GM18502 (cell line): ENCODE results near the gene PLXNA2.

ENCODE experiments used
- ATAC-seq: cut with Tn5 transposase; IDR thresholded peaks from one replicate; pipeline ENCODE4 v1.9.1; 2021; ENCODE audit warnings: mild to moderate bottlenecking; ENCODE audit not compliant: unreplicated experiment, poor library complexity

Gene PLXNA2

DNA sequence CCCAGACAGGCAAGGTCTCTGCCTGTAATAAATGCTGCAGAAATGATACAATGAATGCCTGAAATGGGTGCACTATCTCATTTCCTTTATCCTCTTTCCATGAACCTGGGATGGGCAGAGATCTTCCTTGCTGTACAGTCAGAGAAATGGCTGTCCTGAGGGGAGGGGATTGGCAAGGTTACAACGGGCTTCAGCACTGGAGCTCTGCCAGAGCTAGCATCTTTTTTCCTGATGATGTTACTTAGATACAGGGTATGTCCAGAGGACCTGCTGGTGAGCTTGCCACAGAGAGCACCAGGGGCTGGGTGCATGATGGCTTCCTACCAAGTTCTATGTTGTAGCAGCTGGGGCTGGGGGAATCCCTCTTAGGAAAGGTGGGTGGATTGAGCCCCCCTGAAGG is 115.1 kb downstream of the PLXNA2 start:
- ATAC-seq: no peak

DNA sequence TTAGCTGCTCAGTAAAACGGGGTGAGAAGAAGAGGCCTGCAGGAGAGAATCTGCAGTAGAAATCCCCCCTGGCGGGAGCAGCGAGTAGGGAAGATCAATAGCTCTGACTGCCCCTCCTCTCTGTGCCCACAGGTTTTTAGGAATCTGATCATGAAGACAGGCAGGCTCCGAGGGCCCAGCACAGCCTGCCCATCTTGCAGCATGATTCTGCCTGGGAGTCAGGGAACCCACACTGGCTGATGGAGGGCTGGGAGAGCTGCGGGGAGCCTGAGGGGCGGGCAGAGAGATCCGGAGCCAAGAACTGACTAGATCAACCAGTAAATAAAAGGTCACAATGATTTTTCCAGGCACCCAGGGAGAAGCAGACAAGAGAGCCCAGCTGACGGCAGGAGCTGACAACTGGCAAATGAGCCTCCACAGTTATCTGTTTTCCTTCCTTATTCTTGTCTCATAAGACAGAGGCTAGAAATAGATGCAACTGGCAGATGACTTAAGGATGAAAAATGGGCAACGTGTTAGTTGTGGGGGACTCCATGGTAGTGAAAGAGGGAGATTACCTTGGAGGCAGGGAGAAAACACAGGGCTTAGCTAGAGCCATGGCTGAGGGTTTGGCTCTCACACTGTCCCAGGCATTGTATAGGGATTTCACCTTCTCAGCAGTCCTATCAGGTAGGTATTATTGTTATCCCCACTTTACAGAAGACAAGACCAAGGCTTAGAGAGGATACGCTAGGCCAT is 116.2 kb downstream of the PLXNA2 start:
- ATAC-seq: no peak

DNA sequence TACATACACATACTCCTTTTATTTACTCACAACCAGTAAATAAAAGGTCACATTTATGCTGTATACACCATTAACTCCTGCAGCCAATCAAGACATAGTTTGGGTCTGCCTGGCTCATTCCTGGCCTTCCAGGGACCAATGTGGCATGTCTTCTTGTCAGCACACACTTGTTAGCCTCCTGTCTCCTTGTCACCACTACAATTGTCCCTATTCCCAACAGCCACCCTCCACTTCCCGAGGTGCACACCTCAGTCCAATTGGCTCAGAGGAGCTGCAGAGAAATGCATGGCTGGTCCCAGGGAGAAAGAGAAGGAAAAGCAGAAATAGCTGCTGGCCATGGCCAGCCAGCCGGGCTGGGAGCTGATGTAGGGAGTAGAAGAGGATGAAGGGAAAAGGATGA is 116.9 kb downstream of the PLXNA2 start:
- ATAC-seq: no peak

DNA sequence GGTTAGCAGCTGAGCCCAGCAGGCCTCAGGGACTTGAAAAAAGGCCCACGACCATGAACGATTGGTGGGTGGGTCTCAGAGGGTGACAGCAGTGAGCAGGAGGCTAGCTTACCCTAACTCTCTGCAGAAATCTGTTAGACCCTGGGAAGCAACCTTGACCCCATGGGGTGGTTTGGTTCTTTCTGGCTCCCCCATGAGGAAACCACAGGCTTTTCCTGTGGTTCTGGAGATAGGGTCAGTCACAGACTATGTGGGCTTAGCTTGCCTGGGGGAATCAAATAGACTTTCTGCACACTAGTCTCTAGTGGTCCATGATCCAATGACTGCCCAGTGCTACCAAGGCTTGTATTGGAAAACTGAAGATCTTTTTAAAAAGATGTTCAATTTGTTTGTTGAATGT is 118.1 kb downstream of the PLXNA2 start:
- no peak for ATAC-seq

DNA sequence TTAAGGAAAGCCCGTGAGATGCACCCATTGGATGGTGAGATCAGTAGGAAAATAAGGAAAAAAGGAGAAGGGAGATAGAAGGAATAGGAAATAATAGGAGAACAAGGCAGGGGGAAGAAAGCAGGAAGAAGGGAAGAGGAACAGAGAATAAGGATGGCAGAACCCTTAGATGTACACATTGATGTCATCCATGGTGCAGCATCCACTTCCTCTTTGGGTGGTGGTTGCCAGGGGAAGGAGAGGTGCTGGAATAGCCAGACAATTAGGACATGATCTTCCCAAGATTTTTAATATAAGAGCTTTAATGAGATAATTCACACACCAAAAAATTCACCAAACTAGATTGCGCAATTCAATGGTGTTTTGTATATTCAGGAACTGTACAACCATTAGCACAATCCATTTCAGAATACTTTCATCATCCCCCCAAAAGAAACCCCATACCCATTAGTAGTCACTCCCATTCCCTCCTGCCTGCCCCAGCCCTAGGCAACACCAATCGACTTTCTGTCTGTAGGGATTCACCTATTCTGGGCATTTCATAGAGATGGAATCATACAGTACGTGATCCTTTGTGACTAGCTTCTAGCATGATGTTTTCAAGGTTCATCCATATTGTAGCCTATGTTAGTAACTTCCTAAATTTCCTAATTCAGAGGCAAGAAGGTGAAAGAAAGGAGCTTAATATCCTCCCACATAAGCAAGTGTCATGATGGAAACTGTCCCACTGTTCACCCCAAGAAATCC is 121.4 kb downstream of the PLXNA2 start:
- no peak for ATAC-seq

DNA sequence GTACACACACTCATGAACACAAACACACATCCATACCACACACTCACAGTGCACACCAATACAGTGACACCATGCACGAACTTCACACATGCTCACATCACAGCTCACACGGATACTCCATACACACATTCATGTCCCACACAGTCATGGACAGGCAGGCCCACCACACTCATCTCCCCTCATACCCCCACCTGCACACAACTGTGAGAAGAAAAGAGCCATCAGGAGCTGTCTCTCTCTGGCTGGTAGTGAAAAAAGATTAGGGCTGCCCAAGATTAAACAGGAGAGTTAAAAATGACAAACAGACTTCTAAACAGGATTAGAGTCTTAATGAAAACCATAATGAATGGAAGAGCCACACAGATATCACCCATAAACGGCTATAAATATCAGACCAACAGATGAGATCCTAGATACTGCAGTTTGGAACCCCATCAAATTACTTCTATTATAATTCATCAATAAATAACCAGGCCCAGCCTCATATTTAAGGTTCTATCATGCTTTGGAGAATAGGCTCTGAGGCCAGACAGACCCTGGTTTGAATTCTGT is 122.3 kb downstream of the PLXNA2 start:
- no peak for ATAC-seq

DNA sequence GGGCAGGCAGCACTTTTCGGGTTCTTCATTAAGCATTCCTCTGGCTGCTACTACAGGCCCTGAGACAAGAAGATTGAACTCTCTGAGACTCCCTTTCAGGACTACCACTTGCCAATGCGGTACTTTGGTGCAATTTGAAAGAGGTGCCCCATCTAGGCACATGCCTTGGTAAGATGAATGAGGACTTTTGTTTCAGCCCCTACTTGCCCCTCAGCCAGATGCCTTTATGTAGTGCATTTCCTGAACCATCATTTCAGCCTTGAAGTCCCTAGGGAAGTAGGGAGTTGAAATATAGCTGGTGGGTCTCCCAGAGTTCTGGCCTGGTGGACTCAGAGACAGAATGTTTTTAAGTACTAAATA is 123.8 kb downstream of the PLXNA2 start:
- no peak for ATAC-seq

DNA sequence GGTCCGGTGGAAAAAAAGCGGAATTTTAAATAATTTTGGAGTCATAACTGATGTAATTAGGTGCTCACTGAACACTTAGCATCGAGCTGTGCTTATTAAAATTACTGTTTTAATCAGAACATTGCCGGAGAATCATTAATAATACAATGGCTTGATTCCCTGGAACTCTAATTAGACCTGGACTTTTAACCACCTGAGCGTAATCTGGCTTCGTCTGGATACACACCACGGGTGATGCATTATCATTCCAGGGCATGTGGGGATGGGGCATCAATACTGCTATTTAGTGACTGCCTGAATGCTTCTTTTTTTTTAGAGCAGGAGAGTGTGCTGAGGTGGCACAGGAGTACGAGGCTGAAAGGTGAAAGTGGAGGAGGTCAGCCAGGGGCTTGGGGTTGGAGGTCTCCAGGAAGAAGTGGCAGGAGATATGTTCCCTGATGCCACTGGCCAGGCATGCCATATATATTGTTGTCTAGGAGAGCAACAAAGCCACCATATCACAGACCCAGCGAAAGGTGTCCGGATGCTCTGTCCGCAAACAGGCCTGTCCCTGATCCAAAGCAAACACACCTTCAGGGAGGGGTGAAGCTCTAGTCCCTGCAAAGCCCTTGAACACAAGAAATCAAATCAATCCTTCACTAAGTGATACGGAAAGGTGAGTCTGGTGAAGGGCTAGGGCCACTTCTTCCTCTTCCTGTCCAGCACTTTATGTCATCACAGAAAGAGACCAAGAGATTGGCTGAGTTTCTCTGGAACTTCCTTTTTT is 125.2 kb downstream of the PLXNA2 start:
- ATAC-seq: no peak

DNA sequence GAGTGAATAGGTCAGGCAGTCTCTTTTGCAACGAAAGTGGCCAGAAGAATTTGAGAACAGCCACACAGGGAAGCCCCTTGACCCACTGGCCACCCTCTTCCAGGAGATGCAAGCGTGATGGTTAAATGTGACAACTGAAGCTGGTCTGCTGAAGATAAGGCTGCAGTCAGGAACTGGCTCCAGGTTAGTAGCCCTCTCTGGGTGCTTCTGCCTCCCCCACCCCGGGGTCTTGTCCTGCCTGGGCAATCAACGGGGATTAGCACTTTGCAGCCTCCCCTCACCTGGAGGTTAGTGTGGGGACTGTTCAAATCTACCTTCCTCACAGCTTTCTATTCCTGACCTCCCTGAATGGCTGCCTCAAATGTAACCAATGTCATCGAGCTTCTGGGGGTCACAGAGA is 125.9 kb downstream of the PLXNA2 start:
- no peak for ATAC-seq

DNA sequence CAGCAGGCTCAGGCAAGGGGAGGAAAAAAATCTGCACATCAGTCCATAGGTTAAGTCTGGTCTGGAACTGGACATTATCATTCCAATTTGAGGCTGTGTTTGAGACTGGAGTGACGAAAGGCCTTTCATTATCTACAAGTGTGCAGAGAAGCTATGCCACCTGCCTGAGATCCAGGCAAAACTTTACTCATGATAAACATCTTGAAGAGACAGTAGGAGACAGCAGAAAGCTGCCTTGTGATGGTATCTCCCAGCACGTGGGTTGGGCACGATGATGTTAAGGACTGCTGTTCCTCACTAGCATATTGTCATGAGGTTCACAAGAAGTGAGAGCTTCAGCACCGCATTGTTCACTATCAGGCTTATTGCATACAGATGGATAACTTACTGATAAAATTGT is 126.4 kb downstream of the PLXNA2 start:
- no peak for ATAC-seq

DNA sequence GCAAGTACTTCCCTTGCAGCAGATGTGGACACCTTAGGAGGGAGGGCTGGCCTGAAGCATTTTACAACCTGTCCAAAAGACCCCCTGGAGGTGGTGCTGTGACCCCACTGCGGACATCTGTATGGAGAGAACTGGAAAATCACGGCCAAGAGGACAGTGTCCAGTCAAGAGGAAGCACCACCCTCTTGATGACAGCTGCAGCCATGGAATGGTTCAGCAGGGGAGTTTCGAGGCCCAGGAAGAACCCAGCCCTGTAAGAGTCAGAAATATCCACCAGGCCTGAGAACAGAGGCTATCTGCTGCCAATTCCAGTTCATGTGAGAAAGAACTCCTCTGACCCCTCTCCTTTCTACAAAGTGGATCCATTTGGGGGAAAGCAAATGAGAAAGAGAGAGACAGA is 126.8 kb downstream of the PLXNA2 start:
- no peak for ATAC-seq

DNA sequence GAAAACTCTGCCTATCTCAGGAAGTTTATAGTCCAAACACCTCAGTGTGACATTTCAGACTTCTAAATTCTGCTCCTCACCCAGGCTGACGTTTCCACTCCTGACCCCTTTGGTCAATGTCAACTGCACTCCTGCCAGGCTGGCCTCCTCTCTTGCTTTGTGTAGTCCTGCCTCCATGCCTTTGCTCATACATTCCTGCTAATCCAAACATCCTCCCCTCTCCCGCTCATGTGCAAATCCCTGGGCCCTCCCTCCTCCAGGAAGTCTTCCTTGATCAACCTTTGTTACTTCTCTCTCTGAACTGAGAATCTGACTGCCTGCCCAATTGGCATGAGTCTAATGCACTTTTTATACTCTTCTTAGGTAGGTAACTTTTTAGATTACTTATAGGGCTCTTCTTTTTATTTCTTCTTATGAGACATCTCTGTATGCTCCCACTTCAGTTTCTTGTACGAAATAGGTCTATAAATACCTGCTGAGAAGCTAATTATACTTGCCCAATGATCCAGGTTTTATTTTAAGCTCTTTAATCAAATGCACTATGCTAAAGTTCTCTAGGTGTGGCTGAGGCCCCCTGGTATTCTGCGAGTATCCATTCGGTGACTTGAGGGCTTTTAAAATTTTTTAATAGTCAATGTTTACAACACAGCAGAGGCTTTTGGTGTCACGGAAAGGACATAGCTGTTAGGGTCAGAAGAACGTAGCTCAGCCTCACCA is 128.1 kb downstream of the PLXNA2 start:
- ATAC-seq: no peak

DNA sequence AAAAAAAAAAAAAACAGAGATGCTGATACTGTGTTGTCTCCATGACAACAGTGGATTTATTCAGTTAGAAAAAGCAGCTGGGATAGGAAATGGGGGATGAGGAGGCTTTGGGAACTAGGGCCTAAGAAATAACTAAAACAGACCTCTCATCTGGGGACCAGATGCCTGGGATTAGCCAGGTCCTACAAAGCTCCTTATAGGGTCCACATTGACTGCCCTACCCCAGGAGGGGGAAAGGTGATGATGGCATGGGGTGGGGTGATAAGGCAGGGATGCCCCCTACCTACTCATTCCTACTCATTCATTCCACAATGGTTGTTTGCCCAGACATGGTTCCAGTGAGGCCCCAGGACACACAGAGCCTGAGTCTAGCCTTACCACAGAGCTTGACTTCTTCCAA is 131.2 kb downstream of the PLXNA2 start:
- no peak for ATAC-seq

DNA sequence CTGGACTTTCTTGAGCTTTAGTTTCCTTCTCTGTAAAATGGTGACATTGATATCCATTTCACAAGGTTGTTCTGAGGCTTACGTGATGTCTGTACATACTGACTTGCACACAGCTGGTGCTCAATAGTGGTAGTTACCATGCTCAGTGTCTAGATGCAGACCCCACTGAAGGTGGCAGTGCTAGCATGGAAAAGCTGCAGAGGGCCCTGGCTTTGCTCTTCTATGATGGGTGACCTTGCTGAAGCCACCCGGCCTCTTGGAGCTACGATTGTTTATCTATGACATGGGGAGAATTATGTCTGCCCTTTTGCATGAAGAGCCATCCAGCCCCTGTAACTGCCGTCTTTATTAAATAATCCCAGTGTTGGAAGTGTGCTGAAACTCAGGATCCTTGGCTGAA is 131.8 kb downstream of the PLXNA2 start:
- no peak for ATAC-seq

DNA sequence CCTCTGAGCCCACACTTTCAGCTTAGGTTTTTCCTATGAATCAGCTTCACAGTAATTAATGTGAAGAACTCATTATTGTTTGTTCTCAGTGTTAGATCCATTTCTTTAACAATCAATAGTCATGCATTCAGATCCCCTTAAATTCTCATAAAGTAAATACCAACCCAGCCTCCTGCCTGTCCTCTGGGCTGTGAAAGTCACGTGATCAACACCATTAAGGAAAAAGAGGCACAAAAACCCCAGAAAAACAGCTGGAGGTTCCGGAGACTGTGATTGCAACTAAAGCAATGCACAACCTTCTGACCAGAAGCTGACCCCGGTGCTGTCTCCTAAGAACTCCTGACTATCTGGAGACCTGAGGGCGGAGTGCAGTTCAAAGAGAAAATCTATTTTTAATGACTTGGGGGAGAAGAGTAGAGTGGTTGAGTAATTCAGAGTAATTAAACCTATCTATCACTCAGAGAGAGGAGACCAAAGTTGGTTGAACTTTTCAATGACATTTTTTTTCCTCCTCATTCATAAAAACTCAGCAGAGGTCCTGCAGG is 132.5 kb downstream of the PLXNA2 start:
- no peak for ATAC-seq

DNA sequence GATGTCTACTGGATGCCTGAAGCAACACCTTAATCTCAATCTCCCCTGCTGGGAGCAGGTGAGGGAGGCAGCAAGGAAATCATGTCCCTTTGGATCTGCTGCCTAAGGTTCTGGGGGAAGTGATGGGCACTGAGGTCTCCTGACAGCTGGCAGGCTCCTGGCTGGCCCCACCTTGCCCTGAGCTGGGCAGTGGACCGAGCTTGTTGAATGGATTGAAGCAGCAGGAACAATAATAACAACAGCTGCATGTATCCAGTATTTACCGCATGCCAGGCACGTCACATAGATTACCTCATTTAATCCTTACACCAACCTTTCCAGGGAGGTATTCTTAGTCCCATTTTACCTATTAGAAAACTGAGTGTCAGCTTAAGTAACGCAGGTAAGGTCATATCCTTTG is 133.9 kb downstream of the PLXNA2 start:
- ATAC-seq: no peak

DNA sequence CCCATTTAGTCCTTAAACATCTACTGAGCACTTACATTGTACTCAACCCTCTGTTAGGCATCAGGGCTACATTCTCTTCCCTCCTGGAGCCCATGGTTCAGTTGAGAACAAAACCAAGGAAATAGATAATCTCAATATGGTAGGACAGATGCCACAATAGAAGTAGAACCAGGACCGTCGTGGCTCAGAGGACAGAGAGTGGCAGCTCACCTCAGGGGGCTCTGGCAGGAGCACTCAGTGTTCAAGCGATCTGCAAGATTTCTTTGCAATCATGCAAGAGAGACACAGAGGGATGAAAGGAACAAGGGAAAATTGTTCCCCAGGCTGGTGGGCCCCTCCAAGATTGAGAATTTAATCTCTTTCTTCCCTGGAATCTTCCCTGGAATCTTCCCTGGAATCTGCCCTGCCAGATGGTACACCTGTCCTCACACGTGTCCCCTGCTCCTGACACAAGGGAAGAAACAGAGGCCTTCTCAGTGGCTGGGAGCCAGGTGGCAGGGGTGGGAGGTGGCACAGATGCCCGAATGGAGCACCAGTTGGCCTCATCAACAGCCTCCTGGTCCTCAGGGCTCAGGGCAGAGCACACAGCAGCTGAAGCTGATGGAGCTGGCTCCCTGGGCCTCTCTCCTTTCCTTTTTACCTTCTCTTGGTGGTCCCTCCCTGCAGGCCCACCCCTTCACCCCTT is 135.4 kb downstream of the PLXNA2 start:
- ATAC-seq: no peak

DNA sequence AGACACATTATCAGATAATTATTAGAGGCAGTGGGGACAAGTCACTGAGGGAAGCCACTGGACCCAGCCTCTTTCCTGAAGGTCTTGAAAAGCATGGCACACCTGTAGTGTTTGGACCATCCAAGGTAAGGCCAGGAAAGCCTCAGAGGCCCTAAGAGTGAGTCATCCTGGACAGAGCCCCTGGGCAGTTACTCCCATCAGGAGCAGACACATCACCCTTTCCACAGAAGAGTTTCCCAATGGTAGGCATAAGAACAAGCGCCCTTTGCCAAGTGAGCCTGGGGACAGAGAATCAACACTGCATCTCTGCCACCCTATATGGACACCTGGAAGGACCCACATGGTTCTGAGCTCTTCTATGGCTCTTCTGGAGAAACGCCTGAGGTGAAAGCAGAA is 136.0 kb downstream of the PLXNA2 start:
- ATAC-seq: no peak

DNA sequence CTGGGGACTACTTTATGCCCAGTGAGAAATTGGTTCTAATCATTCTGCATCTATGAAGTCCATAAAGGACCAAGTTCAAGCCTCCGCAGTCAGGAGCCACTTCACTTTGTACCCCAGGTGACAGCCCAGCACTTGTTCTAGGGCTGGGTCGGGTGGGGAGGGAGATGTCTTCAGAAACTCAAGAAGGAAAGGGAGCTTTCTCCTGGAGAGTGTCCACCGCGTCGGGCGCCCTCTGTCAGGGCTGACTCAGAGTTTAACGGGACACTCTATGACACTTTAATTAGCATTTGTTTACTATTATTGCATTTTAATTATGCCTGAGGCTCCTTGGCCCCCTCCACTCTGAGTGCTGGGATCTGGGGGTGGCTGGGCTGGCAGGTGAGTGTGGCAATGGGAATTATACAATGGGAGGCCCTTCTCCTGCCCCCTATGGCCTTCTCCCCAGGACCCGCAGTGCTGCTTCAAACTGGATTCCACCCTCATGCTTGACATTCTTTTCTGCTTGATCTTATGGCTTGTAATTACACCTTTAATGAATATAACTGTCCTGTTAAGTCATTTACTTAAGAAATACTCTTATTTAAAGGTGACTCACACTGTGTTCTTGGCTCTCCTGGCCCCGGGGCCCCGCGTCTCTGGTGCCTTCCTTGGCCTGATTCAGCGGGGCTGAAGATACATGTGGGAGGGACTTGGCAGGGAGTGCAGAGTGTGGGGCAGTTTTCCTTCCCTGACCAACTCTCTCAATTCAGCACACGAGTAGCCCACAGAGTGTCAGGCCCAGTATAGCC is 136.6 kb downstream of the PLXNA2 start:
- no peak for ATAC-seq
